ENCODE data around the gene KRT4.
"Not testable (repeated sequence)": the region's sequence is repeated elsewhere in the genome, so short reads cannot be mapped to it uniquely, and the experiment has no call there.

KRT4 gene

GRCh38 chr12:52766351-52767019 is 47.4 kb downstream of the KRT4 start:
- DNase-seq (ENCODE audit: low spot score) = no peak
- peaks cover 3% of the 10 kb centered on the region for H3K9me3 Mint-ChIP-seq
- no peak overlapping the region for H3K27ac Mint-ChIP-seq
- H3K27me3 Mint-ChIP-seq (ENCODE audit: low read depth) = peaks cover 20% of the 10 kb centered on the region
- no peaks in the 10 kb centered on the region for H3K36me3 Mint-ChIP-seq (ENCODE audit: low read depth)
- H3K4me1 Mint-ChIP-seq (ENCODE audit: low read depth) = no peaks in the 10 kb centered on the region
- H3K4me3 Mint-ChIP-seq = no peak overlapping the region

- Mint-ChIP-seq H3K4me1 (ENCODE audit: low read depth) (no peaks in the 10 kb centered on the region), H3K36me3 (ENCODE audit: low read depth) (no peaks in the 10 kb centered on the region), H3K9me3 (peaks cover 8% of the 10 kb centered on the region), H3K4me3 (no peak overlapping the region), H3K27me3 (ENCODE audit: low read depth) (peaks cover 20% of the 10 kb centered on the region), H3K27ac (no peak overlapping the region)
- DNase-seq (ENCODE audit: low spot score) = no peak
These were observed 48.2 kb downstream of the KRT4 start for GRCh38 chr12:52765702-52766101.

- H3K4me1 Mint-ChIP-seq (ENCODE audit: low read depth) = no peaks in the 10 kb centered on the region
- H3K27me3 Mint-ChIP-seq (ENCODE audit: low read depth) = peaks cover 20% of the 10 kb centered on the region
- no peak for DNase-seq (ENCODE audit: low spot score)
- H3K36me3 Mint-ChIP-seq (ENCODE audit: low read depth) = no peaks in the 10 kb centered on the region
- H3K4me3 Mint-ChIP-seq = no peak overlapping the region
- no peak overlapping the region for H3K27ac Mint-ChIP-seq
- H3K9me3 Mint-ChIP-seq = peaks cover 14% of the 10 kb centered on the region
These were observed 49.9 kb downstream of the KRT4 start for GRCh38 chr12:52763991-52764390.

GRCh38 chr12:52763036-52763659 is 50.8 kb downstream of the KRT4 start:
- DNase-seq (ENCODE audit: low spot score) = no peak
- no peaks in the 10 kb centered on the region for H3K4me1 Mint-ChIP-seq (ENCODE audit: low read depth)
- no peaks in the 10 kb centered on the region for H3K36me3 Mint-ChIP-seq (ENCODE audit: low read depth)
- no peak overlapping the region for H3K27ac Mint-ChIP-seq
- H3K9me3 Mint-ChIP-seq = peaks cover 14% of the 10 kb centered on the region
- no peak overlapping the region for H3K4me3 Mint-ChIP-seq
- peaks cover 20% of the 10 kb centered on the region for H3K27me3 Mint-ChIP-seq (ENCODE audit: low read depth)

- no peak for DNase-seq (ENCODE audit: low spot score)
- no peak overlapping the region for H3K4me3 Mint-ChIP-seq
- H3K36me3 Mint-ChIP-seq (ENCODE audit: low read depth) = no peaks in the 10 kb centered on the region
- peaks cover 14% of the 10 kb centered on the region for H3K9me3 Mint-ChIP-seq
- H3K27ac Mint-ChIP-seq = no peak overlapping the region
- no peaks in the 10 kb centered on the region for H3K4me1 Mint-ChIP-seq (ENCODE audit: low read depth)
- peaks cover 17% of the 10 kb centered on the region for H3K27me3 Mint-ChIP-seq (ENCODE audit: low read depth)
These were observed 52.1 kb downstream of the KRT4 start for GRCh38 chr12:52761802-52762201.

- Mint-ChIP-seq H3K27me3 (ENCODE audit: low read depth) (peaks cover 15% of the 10 kb centered on the region), H3K9me3 (peaks cover 14% of the 10 kb centered on the region)
- H3K27ac Mint-ChIP-seq; H3K36me3 Mint-ChIP-seq (ENCODE audit: low read depth); H3K4me1 Mint-ChIP-seq (ENCODE audit: low read depth); H3K4me3 Mint-ChIP-seq; DNase-seq (ENCODE audit: low spot score): not testable (repeated sequence)
These were observed 52.7 kb downstream of the KRT4 start for GRCh38 chr12:52761218-52761617.

- H3K36me3 Mint-ChIP-seq (ENCODE audit: low read depth) = no peaks in the 10 kb centered on the region
- H3K27ac Mint-ChIP-seq = no peak overlapping the region
- H3K4me3 Mint-ChIP-seq = no peak overlapping the region
- no peaks in the 10 kb centered on the region for H3K4me1 Mint-ChIP-seq (ENCODE audit: low read depth)
- DNase-seq (ENCODE audit: low spot score) = no peak
- H3K27me3 Mint-ChIP-seq (ENCODE audit: low read depth) = peaks cover 10% of the 10 kb centered on the region
- H3K9me3 Mint-ChIP-seq = peaks cover 14% of the 10 kb centered on the region
These were observed 53.3 kb downstream of the KRT4 start for GRCh38 chr12:52760623-52761022.

- H3K27ac Mint-ChIP-seq = no peak overlapping the region
- H3K4me3 Mint-ChIP-seq = no peak overlapping the region
- DNase-seq (ENCODE audit: low spot score) = no peak
- no peaks in the 10 kb centered on the region for H3K36me3 Mint-ChIP-seq (ENCODE audit: low read depth)
- no peaks in the 10 kb centered on the region for H3K4me1 Mint-ChIP-seq (ENCODE audit: low read depth)
- peaks cover 14% of the 10 kb centered on the region for H3K9me3 Mint-ChIP-seq
- H3K27me3 Mint-ChIP-seq (ENCODE audit: low read depth) = peaks cover 13% of the 10 kb centered on the region
These were observed 54.2 kb downstream of the KRT4 start for GRCh38 chr12:52759695-52760094.

- H3K9me3 Mint-ChIP-seq = peaks cover 14% of the 10 kb centered on the region
- peaks cover 12% of the 10 kb centered on the region for H3K27me3 Mint-ChIP-seq (ENCODE audit: low read depth)
- no peak overlapping the region for H3K4me3 Mint-ChIP-seq
- no peak for DNase-seq (ENCODE audit: low spot score)
- H3K36me3 Mint-ChIP-seq (ENCODE audit: low read depth) = no peaks in the 10 kb centered on the region
- no peaks in the 10 kb centered on the region for H3K4me1 Mint-ChIP-seq (ENCODE audit: low read depth)
- no peak overlapping the region for H3K27ac Mint-ChIP-seq
These were observed 54.7 kb downstream of the KRT4 start for GRCh38 chr12:52759218-52759617.

GRCh38 chr12:52757449-52758176 is 56.3 kb downstream of the KRT4 start:
- H3K9me3 Mint-ChIP-seq = peaks cover 14% of the 10 kb centered on the region
- no peak for DNase-seq (ENCODE audit: low spot score)
- no peaks in the 10 kb centered on the region for H3K4me1 Mint-ChIP-seq (ENCODE audit: low read depth)
- H3K4me3 Mint-ChIP-seq = no peak overlapping the region
- peaks cover 6% of the 10 kb centered on the region for H3K27me3 Mint-ChIP-seq (ENCODE audit: low read depth)
- no peak overlapping the region for H3K27ac Mint-ChIP-seq
- no peaks in the 10 kb centered on the region for H3K36me3 Mint-ChIP-seq (ENCODE audit: low read depth)

All from T-helper 2 cell treated with Interferon-gamma antibody and Interleukin-4, amounts not matched to agents 5 μg/mL and 100 μg/mL, for 36 hours (primary cell).